ENCODE measurements around the gene METTL21A. TPM values are rescaled to one million over a fixed set of nuclear protein-coding genes. Genes with fewer than 3 reads are reported as not detected.

METTL21A gene
- total and polyA plus RNA-seq, 9 of the 15 experiments (the other 6 are each of a cell fraction or from before 2014, with no cell fraction given) = 9.1 to 46.5 (median 37.4) TPM

- ATAC-seq = no peak
- DNase-seq (ENCODE audit: extremely low read depth in 1 of 4, low spot score in 3 of 4) = no peak
- Histone ChIP-seq H3K9ac (ENCODE audit: insufficient read depth in 1 of 2, low read depth in 2 of 2, low read length in 2 of 2) (0 out of 4 replicates have a peak overlapping the region, but pooled peaks of 1 of the 2 experiments have one; percentile 23), H3K36me3 (ENCODE audit: control insufficient read depth, insufficient read depth, low read length) (peaks cover 59% of the 10 kb centered on the region; the same call in 2 of the 3 replicates), H2AFZ (ENCODE audit: low read depth, low read length) (no peak overlapping the region), H3K4me3 (no peak overlapping the region), H4K20me1 (replicated peaks; ENCODE audit: control insufficient read depth, insufficient read depth, low read length) (no peaks in the 10 kb centered on the region), H3K27ac (ENCODE audit: extremely low read depth, low read depth, low read length) (no peak overlapping the region), H3K9me3 (replicated peaks; ENCODE audit: control insufficient read depth, insufficient read depth, low read depth, low read length) (no peaks in the 10 kb centered on the region), H3K9me1 (ENCODE audit: control insufficient read depth, insufficient read depth, low read length) (no peaks in the 10 kb centered on the region), H3K27me3 (ENCODE audit: control insufficient read depth in 2 of 2, insufficient read depth in 2 of 2, low read length in 2 of 2) (no peaks in the 10 kb centered on the region), H3K4me1 (replicated peaks in 1 of 2; ENCODE audit: control insufficient read depth in 2 of 2, insufficient read depth in 2 of 2, low read length in 2 of 2) (peaks cover 0 to 16% of the 10 kb centered on the region in 2 experiments; a peak in 2 of 5 replicates), H3K79me2 (ENCODE audit: control insufficient read depth, insufficient read depth, low read length) (peaks cover 18% of the 10 kb centered on the region), H3K4me2 (ENCODE audit: insufficient read depth, low read length) (no peak overlapping the region)
- no peak for TF ChIP-seq HMG20B (CRISPR knock-in tag; IDR thresholded peaks at IDR 0.05)
- no peak for TF ChIP-seq ZBTB5 (IDR thresholded peaks at IDR 0.05)
- TF ChIP-seq ZFX (CRISPR knock-in tag; IDR thresholded peaks at IDR 0.05) = no peak
- TF ChIP-seq ZNF644 (tag; IDR thresholded peaks at IDR 0.05; ENCODE audit: low read depth) = no peak
- TF ChIP-seq MIER1 (IDR thresholded peaks at IDR 0.05; ENCODE audit: low read depth) = no peak
- no peak for TF ChIP-seq PML (IDR thresholded peaks at IDR 0.05; ENCODE audit: low read length)
- TF ChIP-seq SMARCA5 (IDR thresholded peaks at IDR 0.05) = no peak
- TF ChIP-seq FOXJ3 (CRISPR knock-in tag; IDR thresholded peaks at IDR 0.05) = no peak
- TF ChIP-seq E2F6 (IDR thresholded peaks at IDR 0.05; ENCODE audit: borderline replicate concordance in 1 of 2, extremely low read depth in 1 of 2, insufficient read depth in 1 of 2, insufficient read length in 1 of 2, low read depth in 1 of 2, low read length in 1 of 2, poor library complexity in 1 of 2, severe bottlenecking in 1 of 2) = no peak
- TF ChIP-seq HIVEP1 (CRISPR knock-in tag; IDR thresholded peaks at IDR 0.05) = no peak
- TF ChIP-seq CHAMP1 (IDR thresholded peaks at IDR 0.05) = no peak
- no peak for TF ChIP-seq OTX1 (CRISPR knock-in tag; IDR thresholded peaks at IDR 0.05)
- TF ChIP-seq RAD21 (CRISPR knock-in tag; conservative IDR thresholded peaks at IDR 0.05 in 1 of 2, IDR thresholded peaks at IDR 0.05 in 1 of 2) = no peak
- TF ChIP-seq ZNF140 (CRISPR knock-in tag; IDR thresholded peaks at IDR 0.05) = no peak
- intact Hi-C loops (cut with micrococcal nuclease) = loop anchor here (10.0 kb wide), 1 partner anchor 127 kb away; no protein-coding TSS in a partner anchor
- CTCF ChIA-PET (ENCODE audit: low intra/inter-chr PET ratio) = no interaction called here
- FAIRE-seq = no peak
- POLR2A ChIA-PET = interaction anchor here (0.9 kb wide), 2 partner anchors 8 to 13 kb away, joined by 3 to 5 read pairs; no protein-coding TSS in a partner anchor
- in situ Hi-C loops (cut with MboI) = no loop called here
- 72% methylated on average over 7 of the region's 10 CpGs for WGBS (ENCODE audit: insufficient coverage, low coverage, missing lambda C conversion rate)
- BruUV-seq (replicated peaks) = no TSS peak
Observed at GRCh38 chr2:207621501-207622039, 3.6 kb downstream of the METTL21A start.

All from K562 (cell line).